Hematopoietic multipotent progenitor cell (in vitro differentiated cells): ENCODE data around the gene EIF4A3. TPM values are rescaled to one million over a fixed set of nuclear protein-coding genes. Genes with fewer than 3 reads are reported as not detected.

ENCODE experiments used
- DNase-seq, 3 donors: peaks; one replicate each; pipeline ENCODE4 v3.0.0-alpha.2; 2011 to 2015; ENCODE audit warnings: low read depth in 2 of 3, low spot score in 2 of 3
- total RNA-seq: library from RNA; depleted of rRNA; stranded (reverse); fragments of >200 nt; gene quantifications from one replicate; pipeline ENCODE4 v1.2.3, GENCODE V29; 2012

Gene EIF4A3
- total RNA-seq, 1 donor, result 91.0 TPM

DNA sequence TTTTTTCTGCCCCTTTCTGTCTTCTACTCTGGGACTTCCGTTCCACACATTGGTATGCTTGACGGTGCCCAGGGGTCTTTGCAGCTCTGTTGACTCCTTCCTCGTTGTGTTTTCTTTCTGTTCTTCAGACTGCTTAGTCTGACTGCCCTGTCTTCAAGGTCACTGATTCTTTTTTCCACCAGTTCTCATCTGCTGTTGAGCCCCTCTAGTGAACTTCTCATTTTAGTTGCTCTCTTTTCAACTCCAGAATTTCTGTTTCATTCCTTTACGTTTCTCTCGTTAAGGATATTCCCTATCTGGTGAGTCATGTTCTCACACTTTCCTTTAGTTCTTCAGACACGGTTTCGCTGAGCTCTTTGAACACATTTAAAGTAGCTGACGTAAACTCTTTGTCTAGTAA is 31.8 kb downstream of the EIF4A3 start:
- DNase-seq, result no peak

DNA sequence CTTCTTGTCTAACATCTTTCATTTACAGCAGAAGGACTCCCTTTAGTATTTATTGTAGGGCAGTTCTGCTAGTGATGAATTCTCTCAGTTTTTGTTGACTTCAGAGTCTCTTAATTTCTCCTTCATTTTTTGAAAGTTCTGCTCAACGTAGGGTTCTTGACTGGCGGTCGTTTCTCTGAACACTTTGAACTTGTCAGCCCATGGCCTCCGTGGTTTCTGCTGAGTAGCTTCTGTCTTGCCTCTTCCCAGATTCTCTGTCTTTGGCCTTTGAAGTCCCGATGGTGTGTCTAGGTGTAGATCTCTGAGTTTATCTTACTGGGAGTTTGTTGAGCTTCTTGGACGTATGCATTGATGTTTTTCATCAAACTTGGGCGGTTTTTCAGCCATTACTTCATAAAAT is 32.2 kb downstream of the EIF4A3 start:
- DNase-seq, result no peak

DNA sequence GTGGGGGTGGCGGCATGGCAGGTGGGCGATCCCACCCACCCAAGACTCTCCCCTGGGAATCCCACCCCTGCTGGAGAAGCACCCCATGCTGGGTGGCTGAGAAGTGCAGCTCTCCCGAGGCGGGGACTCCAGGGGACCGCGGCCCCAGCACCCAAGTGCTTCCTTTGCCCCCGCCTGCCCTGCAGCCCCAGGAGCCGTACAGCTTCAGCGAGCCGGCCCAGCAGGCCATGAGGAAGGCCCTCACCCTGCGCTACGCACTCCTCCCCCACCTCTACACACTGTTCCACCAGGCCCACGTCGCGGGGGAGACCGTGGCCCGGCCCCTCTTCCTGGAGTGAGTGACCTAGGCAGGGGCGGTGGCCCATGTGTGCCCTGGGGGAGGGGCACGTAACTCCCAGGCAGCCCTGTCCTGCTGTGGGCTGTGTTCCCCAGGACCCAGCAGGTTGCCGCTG is 33.9 kb downstream of the EIF4A3 start:
- DNase-seq, result no peak

DNA sequence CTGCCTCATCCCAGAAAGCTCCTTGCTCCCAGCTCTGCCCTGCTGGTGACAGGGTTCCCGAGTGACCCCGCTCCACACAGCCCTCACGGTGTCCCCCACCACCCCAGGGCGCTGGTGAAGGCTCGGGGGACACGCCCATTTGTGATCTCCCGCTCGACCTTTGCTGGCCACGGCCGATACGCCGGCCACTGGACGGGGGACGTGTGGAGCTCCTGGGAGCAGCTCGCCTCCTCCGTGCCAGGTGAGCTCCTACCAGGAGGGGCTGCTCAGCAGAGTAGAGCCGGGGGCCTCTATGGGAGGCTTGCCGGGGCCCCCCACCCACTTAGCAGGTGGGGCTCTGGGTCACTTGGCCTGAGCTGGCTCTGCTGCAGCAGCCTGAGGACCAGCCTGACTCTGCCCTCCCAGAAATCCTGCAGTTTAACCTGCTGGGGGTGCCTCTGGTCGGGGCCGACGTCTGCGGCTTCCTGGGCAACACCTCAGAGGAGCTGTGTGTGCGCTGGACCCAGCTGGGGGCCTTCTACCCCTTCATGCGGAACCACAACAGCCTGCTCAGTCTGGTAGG is 34.4 kb downstream of the EIF4A3 start:
- no peak for DNase-seq

DNA sequence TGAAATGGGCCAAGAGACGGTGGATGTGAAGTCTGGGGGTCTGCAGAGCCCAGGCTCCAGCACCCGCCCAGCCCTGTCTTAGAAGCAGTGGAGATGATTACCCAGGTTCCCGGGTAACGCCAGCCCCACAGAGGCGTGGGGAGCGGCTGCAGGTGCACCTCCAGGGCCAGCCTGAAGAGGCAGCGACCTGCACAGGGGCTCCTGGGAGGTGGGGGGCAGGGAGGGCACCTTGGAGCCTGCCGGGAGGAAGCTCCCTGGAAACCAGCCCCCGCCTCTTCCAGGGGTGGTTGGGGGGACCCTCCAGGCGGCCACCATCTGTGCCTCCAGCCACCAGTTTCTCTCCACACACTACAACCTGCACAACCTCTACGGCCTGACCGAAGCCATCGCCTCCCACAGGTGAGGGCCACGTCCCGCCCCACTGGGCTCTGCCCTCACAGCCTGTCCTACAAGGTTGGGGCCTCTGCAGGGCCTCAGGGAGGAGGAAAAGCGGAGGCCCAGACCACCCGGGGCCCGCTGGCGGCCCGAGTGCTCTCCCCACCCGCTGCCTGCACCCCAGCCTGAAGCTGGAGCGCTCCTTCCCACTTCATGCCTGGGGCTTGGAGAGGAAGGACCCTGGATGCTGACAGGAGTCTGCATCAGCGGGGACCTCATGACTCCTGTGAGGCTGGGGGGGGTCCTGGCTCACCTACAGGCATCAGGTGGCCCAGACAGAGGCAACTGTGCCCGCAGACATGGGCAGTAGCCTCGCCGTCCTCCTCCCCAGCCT is 35.0 kb downstream of the EIF4A3 start:
- no peak for DNase-seq

DNA sequence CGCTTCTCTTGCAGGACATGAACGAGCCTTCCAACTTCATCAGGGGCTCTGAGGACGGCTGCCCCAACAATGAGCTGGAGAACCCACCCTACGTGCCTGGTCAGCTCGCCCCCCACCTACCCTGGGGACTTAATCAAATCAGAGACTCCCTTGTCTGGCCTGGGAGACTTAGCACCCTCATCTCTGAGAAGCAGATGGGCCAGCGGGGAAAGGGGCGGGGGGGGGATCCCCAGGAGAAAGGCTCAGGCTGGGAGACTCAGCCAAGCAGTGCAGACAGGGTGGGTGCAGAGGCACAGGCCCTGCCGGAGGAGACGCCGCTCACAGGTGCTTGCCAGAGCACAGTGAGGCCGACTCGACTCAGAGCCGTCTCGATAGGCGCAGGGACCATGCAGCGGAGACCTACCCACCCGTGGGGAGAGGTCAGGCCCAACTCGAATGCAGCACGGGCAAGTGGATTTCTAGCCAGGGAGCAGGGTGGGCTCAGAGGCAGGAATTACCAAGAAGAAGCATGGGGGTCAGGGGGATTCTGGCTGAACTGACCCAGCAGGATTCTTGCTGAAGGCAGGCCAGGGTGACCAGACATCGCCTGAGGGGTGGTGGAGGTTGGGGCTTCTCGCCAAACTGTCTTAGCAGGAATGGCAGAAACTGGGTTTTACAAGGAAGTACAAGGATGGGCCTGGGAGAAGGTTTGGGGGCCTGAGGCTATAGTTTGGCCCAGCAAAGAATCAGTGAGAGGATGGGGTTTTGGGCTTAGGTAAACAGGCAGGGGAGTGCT is 35.8 kb downstream of the EIF4A3 start:
- no peak for DNase-seq

DNA sequence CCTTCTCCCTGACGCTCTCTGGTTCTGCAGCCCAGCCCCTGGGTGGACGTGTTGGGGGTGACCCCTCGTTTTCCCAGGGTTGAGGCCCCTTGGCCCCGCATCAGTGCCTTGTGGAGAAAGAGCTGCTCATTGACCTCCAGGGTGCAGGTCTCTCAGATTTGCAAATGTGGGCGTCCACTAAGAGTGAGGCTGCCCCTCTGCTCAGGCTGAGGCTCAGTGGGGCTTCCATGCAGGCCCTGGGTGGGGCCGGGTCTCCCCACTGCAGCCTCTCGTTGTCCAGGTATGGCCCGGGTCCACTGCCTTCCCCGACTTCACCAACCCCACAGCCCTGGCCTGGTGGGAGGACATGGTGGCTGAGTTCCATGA is 36.5 kb downstream of the EIF4A3 start:
- DNase-seq, result no peak

GRCh38 chr17:80109713-80110446 is 37.0 kb downstream of the EIF4A3 start:
- DNase-seq, result no peak

GRCh38 chr17:80109066-80109660 is 37.8 kb downstream of the EIF4A3 start:
- DNase-seq, result no peak

GRCh38 chr17:80108036-80108971 is 38.6 kb downstream of the EIF4A3 start:
- no peak for DNase-seq

DNA sequence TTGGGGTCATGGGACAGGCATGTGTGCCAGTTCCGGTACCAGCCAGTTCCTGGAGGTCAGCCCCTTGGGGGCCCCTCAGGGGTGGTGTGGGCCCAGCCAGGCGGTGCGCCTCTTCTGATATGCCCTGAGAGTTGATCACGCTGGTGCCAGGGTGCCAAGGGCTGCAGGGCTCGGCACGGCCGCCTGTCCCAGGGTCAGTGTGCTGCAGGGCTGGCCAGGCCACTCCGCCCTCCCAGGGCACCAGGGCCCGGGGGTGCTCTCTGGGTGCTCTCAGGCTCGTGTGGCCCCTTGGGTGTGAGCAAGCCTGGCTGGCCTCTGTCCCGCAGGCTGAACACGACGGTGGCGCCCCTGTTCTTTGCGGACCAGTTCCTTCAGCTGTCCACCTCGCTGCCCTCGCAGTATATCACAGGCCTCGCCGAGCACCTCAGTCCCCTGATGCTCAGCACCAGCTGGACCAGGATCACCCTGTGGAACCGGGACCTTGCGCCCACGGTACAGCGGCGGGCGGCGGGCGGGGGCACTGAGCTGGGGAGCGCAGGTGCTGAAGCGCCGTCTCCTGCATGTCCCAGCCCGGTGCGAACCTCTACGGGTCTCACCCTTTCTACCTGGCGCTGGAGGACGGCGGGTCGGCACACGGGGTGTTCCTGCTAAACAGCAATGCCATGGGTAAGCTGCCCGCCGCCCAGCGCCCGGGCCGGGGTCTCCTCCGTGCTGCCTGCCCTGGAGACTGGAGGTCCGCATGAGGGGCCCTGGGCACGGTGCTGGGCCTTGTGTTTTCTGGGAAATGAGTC is 39.5 kb downstream of the EIF4A3 start:
- no peak for DNase-seq

GRCh38 chr17:80106751-80107150 is 40.2 kb downstream of the EIF4A3 start:
- DNase-seq, result no peak

GRCh38 chr17:80106176-80106575 is 40.8 kb downstream of the EIF4A3 start:
- no peak for DNase-seq

GRCh38 chr17:80105762-80106161 is 41.2 kb downstream of the EIF4A3 start:
- no peak for DNase-seq

- DNase-seq, result no peak
Observed at GRCh38 chr17:80104956-80105375, 42.0 kb downstream of the EIF4A3 start.

DNA sequence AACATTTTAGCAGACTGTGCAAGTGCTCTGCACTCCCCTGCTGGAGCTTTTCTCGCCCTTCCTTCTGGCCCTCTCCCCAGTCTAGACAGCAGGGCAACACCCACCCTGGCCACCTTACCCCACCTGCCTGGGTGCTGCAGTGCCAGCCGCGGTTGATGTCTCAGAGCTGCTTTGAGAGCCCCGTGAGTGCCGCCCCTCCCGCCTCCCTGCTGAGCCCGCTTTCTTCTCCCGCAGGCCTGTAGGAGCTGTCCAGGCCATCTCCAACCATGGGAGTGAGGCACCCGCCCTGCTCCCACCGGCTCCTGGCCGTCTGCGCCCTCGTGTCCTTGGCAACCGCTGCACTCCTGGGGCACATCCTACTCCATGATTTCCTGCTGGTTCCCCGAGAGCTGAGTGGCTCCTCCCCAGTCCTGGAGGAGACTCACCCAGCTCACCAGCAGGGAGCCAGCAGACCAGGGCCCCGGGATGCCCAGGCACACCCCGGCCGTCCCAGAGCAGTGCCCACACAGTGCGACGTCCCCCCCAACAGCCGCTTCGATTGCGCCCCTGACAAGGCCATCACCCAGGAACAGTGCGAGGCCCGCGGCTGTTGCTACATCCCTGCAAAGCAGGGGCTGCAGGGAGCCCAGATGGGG is 42.5 kb downstream of the EIF4A3 start:
- no peak for DNase-seq

DNA sequence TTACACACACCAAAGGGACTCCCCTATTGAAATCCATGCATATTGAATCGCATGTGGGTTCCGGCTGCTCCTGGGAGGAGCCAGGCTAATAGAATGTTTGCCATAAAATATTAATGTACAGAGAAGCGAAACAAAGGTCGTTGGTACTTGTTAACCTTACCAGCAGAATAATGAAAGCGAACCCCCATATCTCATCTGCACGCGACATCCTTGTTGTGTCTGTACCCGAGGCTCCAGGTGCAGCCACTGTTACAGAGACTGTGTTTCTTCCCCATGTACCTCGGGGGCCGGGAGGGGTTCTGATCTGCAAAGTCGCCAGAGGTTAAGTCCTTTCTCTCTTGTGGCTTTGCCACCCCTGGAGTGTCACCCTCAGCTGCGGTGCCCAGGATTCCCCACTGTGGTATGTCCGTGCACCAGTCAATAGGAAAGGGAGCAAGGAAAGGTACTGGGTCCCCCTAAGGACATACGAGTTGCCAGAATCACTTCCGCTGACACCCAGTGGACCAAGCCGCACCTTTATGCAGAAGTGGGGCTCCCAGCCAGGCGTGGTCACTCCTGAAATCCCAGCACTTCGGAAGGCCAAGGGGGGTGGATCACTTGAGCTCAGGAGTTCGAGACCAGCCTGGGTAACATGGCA is 43.4 kb downstream of the EIF4A3 start:
- no peak for DNase-seq
